HG03139 (cell line): ENCODE results near the gene ARID1B.

ENCODE experiments used
- ATAC-seq: cut with Tn5 transposase; IDR thresholded peaks from one replicate; pipeline ENCODE4 v1.9.1; 2021; ENCODE audit not compliant: unreplicated experiment

The ARID1B gene

GRCh38 chr6:157218371-157219198 lies 441.4 kb downstream of the ARID1B start:
- no peak for ATAC-seq

GRCh38 chr6:157219201-157220200 lies 442.3 kb downstream of the ARID1B start:
- no peak for ATAC-seq

GRCh38 chr6:157220485-157220884 lies 443.3 kb downstream of the ARID1B start:
- ATAC-seq, result no peak

GRCh38 chr6:157221049-157221816 lies 444.1 kb downstream of the ARID1B start:
- peak; percentile 42 for ATAC-seq

GRCh38 chr6:157221817-157222175 lies 444.6 kb downstream of the ARID1B start:
- ATAC-seq, result no peak

- no peak for ATAC-seq
These were observed 445.2 kb downstream of the ARID1B start for GRCh38 chr6:157222201-157222981.

GRCh38 chr6:157223021-157223430 lies 445.8 kb downstream of the ARID1B start:
- ATAC-seq, result peak; percentile 51

GRCh38 chr6:157223511-157223910 lies 446.3 kb downstream of the ARID1B start:
- no peak for ATAC-seq

GRCh38 chr6:157224178-157224950 lies 447.2 kb downstream of the ARID1B start:
- ATAC-seq, result no peak

- no peak for ATAC-seq
These were observed 447.9 kb downstream of the ARID1B start for GRCh38 chr6:157224951-157225574.

- ATAC-seq, result no peak
These were observed 448.4 kb downstream of the ARID1B start for GRCh38 chr6:157225575-157225995.

GRCh38 chr6:157226026-157226625 lies 448.9 kb downstream of the ARID1B start:
- ATAC-seq, result no peak

- no peak for ATAC-seq
These were observed 449.6 kb downstream of the ARID1B start for GRCh38 chr6:157226761-157227160.

GRCh38 chr6:157227202-157228166 lies 450.3 kb downstream of the ARID1B start:
- ATAC-seq, result no peak

- ATAC-seq, result no peak
These were observed 451.4 kb downstream of the ARID1B start for GRCh38 chr6:157228426-157229131.

GRCh38 chr6:157229132-157229618 lies 452.0 kb downstream of the ARID1B start:
- ATAC-seq, result no peak

GRCh38 chr6:157229713-157230112 lies 452.5 kb downstream of the ARID1B start:
- ATAC-seq, result no peak
